Measurements from ENCODE around the gene HDLBP.
A peak's percentile ranks its signal among the peaks of the same experiment; 100 is the strongest.

Gene HDLBP

DNA sequence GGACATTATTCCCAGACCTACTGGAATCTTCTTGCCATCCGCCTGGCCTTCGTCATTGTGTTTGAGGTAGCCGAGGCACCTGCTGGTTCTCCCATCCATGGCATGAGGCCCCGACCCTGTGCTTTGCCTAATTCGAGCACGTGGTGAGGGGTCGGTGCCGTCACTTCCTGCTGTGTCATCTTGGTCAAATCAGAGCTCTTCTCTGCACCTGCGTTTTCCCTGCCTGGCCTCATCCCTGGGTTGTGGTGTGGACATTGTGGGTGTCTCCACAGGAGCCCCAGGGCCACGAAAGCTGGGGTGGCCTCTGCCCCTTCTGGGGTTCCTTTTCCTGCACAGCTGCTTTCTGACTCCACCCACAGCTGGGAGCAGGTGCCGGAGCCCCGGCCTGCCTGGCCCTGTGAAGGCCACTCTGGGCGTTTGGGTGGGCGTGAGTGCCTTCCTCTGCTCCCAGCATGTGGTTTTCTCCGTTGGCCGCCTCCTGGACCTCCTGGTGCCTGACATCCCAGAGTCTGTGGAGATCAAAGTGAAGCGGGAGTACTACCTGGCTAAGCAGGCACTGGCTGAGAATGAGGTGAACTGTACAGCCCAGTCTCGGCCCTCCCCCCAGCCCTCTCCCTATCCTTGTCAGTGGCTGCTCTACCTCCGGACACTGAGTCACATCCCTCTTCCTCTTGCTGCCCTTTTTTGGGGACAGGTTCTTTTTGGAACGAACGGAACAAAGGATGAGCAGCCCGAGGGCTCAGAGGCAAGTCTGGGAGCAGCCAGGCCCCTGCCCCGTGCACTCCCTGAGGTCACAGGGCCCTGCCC, 92.1 kb downstream of the HDLBP start:
- Histone ChIP-seq H3K9ac (ENCODE audit: low read depth, low read length) (no peak overlapping the region), H3K36me3 (ENCODE audit: insufficient read depth, low read depth, low read length) (peaks cover 30% of the 10 kb centered on the region), H3K4me3 (ENCODE audit: low read length) (no peak overlapping the region), H3K27ac (ENCODE audit: low read length) (no peak overlapping the region), H3K27me3 (ENCODE audit: insufficient read depth, low read length) (no peaks in the 10 kb centered on the region), H3K9me3 (ENCODE audit: insufficient read depth, low read depth, low read length) (no peaks in the 10 kb centered on the region), H3K4me1 (ENCODE audit: insufficient read depth, low read length) (no peaks in the 10 kb centered on the region; the same call in 1 of the 2 replicates)

GRCh38 chr2:241219856-241220356, 95.6 kb downstream of the HDLBP start:
- Histone ChIP-seq H3K4me3 (ENCODE audit: low read length) (no peak overlapping the region), H3K9me3 (ENCODE audit: insufficient read depth, low read depth, low read length) (no peaks in the 10 kb centered on the region), H3K27me3 (ENCODE audit: insufficient read depth, low read length) (no peaks in the 10 kb centered on the region; the same call in none of the 2 replicates), H3K36me3 (ENCODE audit: insufficient read depth, low read depth, low read length) (peaks cover 3% of the 10 kb centered on the region; the same call in 1 of the 2 replicates), H3K27ac (ENCODE audit: low read length) (no peak overlapping the region), H3K9ac (ENCODE audit: low read depth, low read length) (no peak overlapping the region), H3K4me1 (ENCODE audit: insufficient read depth, low read length) (peaks cover 5% of the 10 kb centered on the region; the same call in 1 of the 2 replicates)

GRCh38 chr2:241219030-241219382, 96.5 kb downstream of the HDLBP start:
- H3K4me3 ChIP-seq (ENCODE audit: low read length), result peak overlapping the region; percentile 88
- peak overlapping the region; percentile 81; the same call in 1 of the 2 replicates for H3K9ac ChIP-seq (ENCODE audit: low read depth, low read length)
- no peaks in the 10 kb centered on the region; the same call in none of the 2 replicates for H3K27me3 ChIP-seq (ENCODE audit: insufficient read depth, low read length)
- H3K27ac ChIP-seq (ENCODE audit: low read length), result no peak overlapping the region
- peaks cover 5% of the 10 kb centered on the region; the same call in 1 of the 2 replicates for H3K4me1 ChIP-seq (ENCODE audit: insufficient read depth, low read length)
- H3K9me3 ChIP-seq (ENCODE audit: insufficient read depth, low read depth, low read length), result no peaks in the 10 kb centered on the region
- H3K36me3 ChIP-seq (ENCODE audit: insufficient read depth, low read depth, low read length), result no peaks in the 10 kb centered on the region

- H3K27me3 ChIP-seq (ENCODE audit: insufficient read depth, low read length), result no peaks in the 10 kb centered on the region; the same call in none of the 2 replicates
- peak overlapping the region; percentile 81 for H3K9ac ChIP-seq (ENCODE audit: low read depth, low read length)
- H3K4me1 ChIP-seq (ENCODE audit: insufficient read depth, low read length), result peaks cover 5% of the 10 kb centered on the region; the same call in 1 of the 2 replicates
- H3K36me3 ChIP-seq (ENCODE audit: insufficient read depth, low read depth, low read length), result no peaks in the 10 kb centered on the region
- H3K4me3 ChIP-seq (ENCODE audit: low read length), result peak overlapping the region; percentile 88
- no peak overlapping the region for H3K27ac ChIP-seq (ENCODE audit: low read length)
- H3K9me3 ChIP-seq (ENCODE audit: insufficient read depth, low read depth, low read length), result no peaks in the 10 kb centered on the region
Observed at GRCh38 chr2:241218131-241219029, 97.1 kb downstream of the HDLBP start.

GRCh38 chr2:241217320-241218031, 98.0 kb downstream of the HDLBP start:
- Histone ChIP-seq H3K4me3 (ENCODE audit: low read length) (peak overlapping the region; percentile 65; the same call in 1 of the 2 replicates), H3K4me1 (ENCODE audit: insufficient read depth, low read length) (peaks cover 5% of the 10 kb centered on the region; the same call in 1 of the 2 replicates), H3K27me3 (ENCODE audit: insufficient read depth, low read length) (no peaks in the 10 kb centered on the region; the same call in none of the 2 replicates), H3K9me3 (ENCODE audit: insufficient read depth, low read depth, low read length) (no peaks in the 10 kb centered on the region), H3K36me3 (ENCODE audit: insufficient read depth, low read depth, low read length) (no peaks in the 10 kb centered on the region), H3K9ac (ENCODE audit: low read depth, low read length) (peak overlapping the region; percentile 61), H3K27ac (ENCODE audit: low read length) (no peak overlapping the region)

DNA sequence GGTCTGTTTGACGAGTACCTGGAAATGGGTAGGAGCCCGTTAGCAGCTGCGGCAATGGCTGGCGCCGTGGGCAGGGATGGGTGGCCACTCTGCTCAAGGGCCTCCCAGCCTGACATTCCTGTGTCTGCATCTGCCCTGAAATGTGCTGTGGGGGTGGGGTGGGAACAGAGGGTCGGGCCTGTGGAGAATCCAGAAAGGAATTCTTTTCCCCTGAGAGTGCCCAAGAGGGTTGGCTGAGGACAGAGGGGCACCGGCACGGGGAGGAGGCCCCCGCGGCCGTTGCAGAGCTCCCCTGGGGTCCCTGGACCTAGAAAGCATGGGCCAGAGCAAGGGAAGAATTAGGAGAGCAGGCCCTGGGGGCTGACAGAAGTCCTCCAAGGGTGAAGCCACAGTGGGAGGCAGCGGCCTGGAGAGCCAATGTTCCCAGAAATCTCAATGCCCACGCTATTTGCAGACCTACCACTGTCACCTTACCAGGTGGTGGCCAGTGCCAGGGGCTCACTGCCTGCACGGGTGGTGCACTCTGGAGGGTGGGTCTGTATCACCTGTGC, 99.2 kb downstream of the HDLBP start:
- Histone ChIP-seq H3K9ac (ENCODE audit: low read depth, low read length) (no peak overlapping the region), H3K4me3 (ENCODE audit: low read length) (no peak overlapping the region), H3K36me3 (ENCODE audit: insufficient read depth, low read depth, low read length) (no peaks in the 10 kb centered on the region), H3K4me1 (ENCODE audit: insufficient read depth, low read length) (peaks cover 5% of the 10 kb centered on the region; the same call in 1 of the 2 replicates), H3K27me3 (ENCODE audit: insufficient read depth, low read length) (no peaks in the 10 kb centered on the region; the same call in none of the 2 replicates), H3K27ac (ENCODE audit: low read length) (no peak overlapping the region), H3K9me3 (ENCODE audit: insufficient read depth, low read depth, low read length) (no peaks in the 10 kb centered on the region)

GRCh38 chr2:241215421-241215820, 100.1 kb downstream of the HDLBP start:
- Histone ChIP-seq H3K4me1 (ENCODE audit: insufficient read depth, low read length) (peaks cover 5% of the 10 kb centered on the region; the same call in 1 of the 2 replicates), H3K27ac (ENCODE audit: low read length) (no peak overlapping the region), H3K9ac (ENCODE audit: low read depth, low read length) (no peak overlapping the region), H3K36me3 (ENCODE audit: insufficient read depth, low read depth, low read length) (no peaks in the 10 kb centered on the region), H3K9me3 (ENCODE audit: insufficient read depth, low read depth, low read length) (no peaks in the 10 kb centered on the region), H3K27me3 (ENCODE audit: insufficient read depth, low read length) (no peaks in the 10 kb centered on the region; the same call in none of the 2 replicates), H3K4me3 (ENCODE audit: low read length) (no peak overlapping the region)

DNA sequence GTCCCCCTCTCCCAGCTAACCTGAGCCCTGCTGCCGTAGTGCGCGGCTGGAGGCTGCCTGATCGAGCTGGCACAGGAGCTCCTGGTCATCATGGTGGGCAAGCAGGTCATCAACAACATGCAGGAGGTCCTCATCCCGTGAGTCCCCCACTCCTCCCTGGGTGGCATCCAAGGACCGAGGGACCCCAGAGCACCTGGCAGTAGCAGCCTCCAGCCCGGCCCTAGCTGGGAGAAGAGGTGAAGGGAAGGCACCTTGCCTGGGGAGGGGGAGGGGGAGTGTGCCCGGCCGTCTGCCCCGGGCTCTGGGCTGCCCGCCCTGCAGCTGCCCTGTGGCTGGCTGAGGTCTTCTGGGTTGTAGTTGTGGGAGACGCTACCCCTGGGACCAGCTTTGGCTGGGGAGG, 100.7 kb downstream of the HDLBP start:
- Histone ChIP-seq H3K27me3 (ENCODE audit: insufficient read depth, low read length) (no peaks in the 10 kb centered on the region; the same call in none of the 2 replicates), H3K27ac (ENCODE audit: low read length) (no peak overlapping the region), H3K4me1 (ENCODE audit: insufficient read depth, low read length) (peaks cover 5% of the 10 kb centered on the region; the same call in 1 of the 2 replicates), H3K36me3 (ENCODE audit: insufficient read depth, low read depth, low read length) (no peaks in the 10 kb centered on the region), H3K4me3 (ENCODE audit: low read length) (no peak overlapping the region), H3K9me3 (ENCODE audit: insufficient read depth, low read depth, low read length) (no peaks in the 10 kb centered on the region), H3K9ac (ENCODE audit: low read depth, low read length) (no peak overlapping the region)

DNA sequence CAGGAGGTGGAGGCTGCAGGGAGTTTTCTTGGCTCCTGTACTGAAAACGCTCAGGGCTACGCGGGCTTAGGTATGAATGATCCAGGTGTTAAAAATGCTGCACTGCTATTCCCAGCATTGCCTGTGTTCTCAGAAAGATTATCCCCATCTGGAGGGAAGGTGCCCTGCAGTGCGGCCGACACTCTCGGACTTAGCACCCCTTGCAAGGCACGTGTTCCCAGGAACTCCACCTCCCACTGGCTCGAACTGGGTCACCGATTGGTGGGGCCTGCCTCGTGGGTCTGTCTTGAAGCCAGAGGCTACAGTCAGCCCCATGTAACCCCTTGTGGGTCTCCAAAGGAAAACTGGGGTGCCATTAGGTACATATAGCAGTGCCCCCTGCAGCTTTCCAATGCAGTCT, 101.3 kb downstream of the HDLBP start:
- Histone ChIP-seq H3K27ac (ENCODE audit: low read length) (no peak overlapping the region), H3K27me3 (ENCODE audit: insufficient read depth, low read length) (no peaks in the 10 kb centered on the region; the same call in none of the 2 replicates), H3K4me1 (ENCODE audit: insufficient read depth, low read length) (peaks cover 5% of the 10 kb centered on the region; the same call in 1 of the 2 replicates), H3K4me3 (ENCODE audit: low read length) (no peak overlapping the region), H3K36me3 (ENCODE audit: insufficient read depth, low read depth, low read length) (no peaks in the 10 kb centered on the region), H3K9me3 (ENCODE audit: insufficient read depth, low read depth, low read length) (no peaks in the 10 kb centered on the region), H3K9ac (ENCODE audit: low read depth, low read length) (no peak overlapping the region)

GRCh38 chr2:241213567-241213966, 101.9 kb downstream of the HDLBP start:
- Histone ChIP-seq H3K9ac (ENCODE audit: low read depth, low read length) (no peak overlapping the region), H3K36me3 (ENCODE audit: insufficient read depth, low read depth, low read length) (no peaks in the 10 kb centered on the region), H3K4me1 (ENCODE audit: insufficient read depth, low read length) (peaks cover 5% of the 10 kb centered on the region; the same call in 1 of the 2 replicates), H3K27ac (ENCODE audit: low read length) (no peak overlapping the region), H3K4me3 (ENCODE audit: low read length) (no peak overlapping the region), H3K9me3 (ENCODE audit: insufficient read depth, low read depth, low read length) (no peaks in the 10 kb centered on the region), H3K27me3 (ENCODE audit: insufficient read depth, low read length) (no peaks in the 10 kb centered on the region; the same call in none of the 2 replicates)

Data from iPS-20b (cell line).